ENCODE data around the gene RHBDL2. TPM values are rescaled to one million over a fixed set of nuclear protein-coding genes. Genes with fewer than 3 reads are reported as not detected.

RHBDL2 gene
- total and polyA plus RNA-seq, 2 donors (not counting 3 experiments of a cell fraction or from before 2014, with no cell fraction given), result 0.06 to 1.4 TPM

- no TSS peak for BruUV-seq (replicated peaks)
- DNase-seq (ENCODE audit: low read depth, low spot score) (no peak), FAIRE-seq (no peak)
- Histone ChIP-seq H3K9ac (replicated peaks; ENCODE audit: extremely low read depth, insufficient read depth, low read length) (no peak overlapping the region), H3K9me1 (replicated peaks; ENCODE audit: control insufficient read depth, extremely low read depth, insufficient read depth, low read length) (no peaks in the 10 kb centered on the region), H4K20me1 (replicated peaks; ENCODE audit: control insufficient read depth, extremely low read depth, insufficient read depth, low read length) (no peaks in the 10 kb centered on the region), H3K27ac (ENCODE audit: insufficient read depth, low read depth, low read length) (no peak overlapping the region), H3K4me2 (ENCODE audit: insufficient read depth, low read length) (no peak overlapping the region), H3K27me3 (ENCODE audit: control insufficient read depth in 2 of 2, insufficient read depth in 2 of 2, low read length in 2 of 2) (no peaks in the 10 kb centered on the region), H2AFZ (ENCODE audit: low read depth, low read length) (no peak overlapping the region), H3K4me1 (ENCODE audit: control insufficient read depth, extremely low read depth, insufficient read depth, low read length) (no peaks in the 10 kb centered on the region), H3K4me3 (replicated peaks in 1 of 3; ENCODE audit: insufficient read depth in 1 of 3, low read depth in 1 of 3, low read length in 3 of 3) (no peak overlapping the region), H3K79me2 (ENCODE audit: control insufficient read depth, insufficient read depth, low read length) (no peaks in the 10 kb centered on the region), H3K9me3 (replicated peaks; ENCODE audit: control insufficient read depth, insufficient read depth, low read length) (no peaks in the 10 kb centered on the region), H3K36me3 (ENCODE audit: control insufficient read depth in 2 of 2, extremely low read depth in 1 of 2, insufficient read depth in 2 of 2, low read length in 2 of 2) (no peaks in the 10 kb centered on the region)
- TF ChIP-seq MAX (IDR thresholded peaks at IDR 0.05; ENCODE audit: insufficient read depth, insufficient read length), result no peak
- TF ChIP-seq POLR2AphosphoS5 (IDR thresholded peaks at IDR 0.05; ENCODE audit: insufficient read depth, low read depth, low read length), result no peak
- no peak for TF ChIP-seq GATA2 (IDR thresholded peaks at IDR 0.05; ENCODE audit: insufficient read depth, insufficient read length, low read depth, low read length)
- TF ChIP-seq EZH2 (IDR thresholded peaks at IDR 0.05; ENCODE audit: borderline replicate concordance, low read depth, low read length, severe bottlenecking), result no peak
- no peak for TF ChIP-seq CTCF (IDR thresholded peaks at IDR 0.05; ENCODE audit: extremely low read depth in 1 of 2, insufficient read depth in 1 of 2, low read depth in 1 of 2, low read length in 2 of 2)
- no peak for TF ChIP-seq MYC (IDR thresholded peaks at IDR 0.05; ENCODE audit: low read depth, low read length)
- TF ChIP-seq FOS (IDR thresholded peaks at IDR 0.05; ENCODE audit: borderline replicate concordance, insufficient read depth, low read length), result no peak
- TF ChIP-seq POLR2A (IDR thresholded peaks at IDR 0.05; ENCODE audit: low read depth, low read length), result no peak
- no peak for TF ChIP-seq JUN (IDR thresholded peaks at IDR 0.05; ENCODE audit: borderline replicate concordance, insufficient read depth, insufficient read length, low read depth)
- intact Hi-C loops (cut with micrococcal nuclease), result loop anchor here (1.0 kb wide), 1 partner anchor 22 kb away; no protein-coding TSS in a partner anchor
- ChIA-PET CTCF (no interaction called here), POLR2A (no interaction called here)
- dilution Hi-C loops (cut with MboI; ENCODE audit: extremely low pct_ligation_motif_present, low sequenced_read_pairs), result no loop called here
Observed at GRCh38 chr1:38958967-38959366, 17.3 kb upstream of the RHBDL2 start.
